KBM-7 (cell line): Measurements from ENCODE around the gene EGFL7.

Experiments
- DNase-seq: peaks from one replicate; pipeline ENCODE4 v3.0.0-alpha.2; 2015
- in situ Hi-C: fragments of 300-500 bp; cut with MboI; formaldehyde crosslinking; loops from 2 replicates; pipeline ENCODE4 v1.14.3; 2020; ENCODE audit warnings: low sequenced_read_pairs, low pct_unique_long_range_greater_than_20kb, mixed read lengths

The EGFL7 gene

GRCh38 chr9:136662656-136663581 lies at the start of gene EGFL7:
EGFL7 (plus strand) TSS chr9:136662916; CDS start chr9:136668283, 5,367 bp downstream.
- DNase-seq: no peak
- in situ Hi-C loops: no loop called here

GRCh38 chr9:136613824-136614371 lies 48.8 kb upstream of the EGFL7 start:
- DNase-seq: no peak
- in situ Hi-C loops: no loop called here

- no peak for DNase-seq
- in situ Hi-C loops: no loop called here
These were observed 48.3 kb upstream of the EGFL7 start for GRCh38 chr9:136614372-136614922.

GRCh38 chr9:136614967-136615623 lies 47.6 kb upstream of the EGFL7 start:
- in situ Hi-C loops: no loop called here
- no peak for DNase-seq

- in situ Hi-C loops: no loop called here
- no peak for DNase-seq
These were observed 46.9 kb upstream of the EGFL7 start for GRCh38 chr9:136615631-136616306.

- in situ Hi-C loops: no loop called here
- no peak for DNase-seq
These were observed 46.4 kb upstream of the EGFL7 start for GRCh38 chr9:136616307-136616635.

GRCh38 chr9:136616948-136617695 lies 45.6 kb upstream of the EGFL7 start:
- DNase-seq: no peak
- in situ Hi-C loops: no loop called here

- DNase-seq: no peak
- in situ Hi-C loops: no loop called here
These were observed 44.8 kb upstream of the EGFL7 start for GRCh38 chr9:136617746-136618579.

- no peak for DNase-seq
- in situ Hi-C loops: no loop called here
These were observed 43.9 kb upstream of the EGFL7 start for GRCh38 chr9:136618580-136619547.

- DNase-seq: peak; percentile 64
These were observed 42.8 kb upstream of the EGFL7 start for GRCh38 chr9:136619742-136620440.

GRCh38 chr9:136620441-136621018 lies 42.2 kb upstream of the EGFL7 start:
- in situ Hi-C loops: loop anchor here (10.0 kb wide), 1 partner anchor 116 kb away; no protein-coding TSS in a partner anchor
- DNase-seq: no peak

More at GRCh38 chr9:136619742-136620440, 42.8 kb upstream of the EGFL7 start:
- in situ Hi-C loops: loop anchor here (10.0 kb wide), 1 partner anchor 115 kb away; no protein-coding TSS in a partner anchor

GRCh38 chr9:136621019-136621733 lies 41.5 kb upstream of the EGFL7 start:
- no peak for DNase-seq

GRCh38 chr9:136621734-136622093 lies 41.0 kb upstream of the EGFL7 start:
- in situ Hi-C loops: loop anchor here (10.0 kb wide), 1 partner anchor 117 kb away; no protein-coding TSS in a partner anchor
- no peak for DNase-seq

More at GRCh38 chr9:136621019-136621733, 41.5 kb upstream of the EGFL7 start:
- in situ Hi-C loops: loop anchor here (10.0 kb wide), 1 partner anchor 116 kb away; no protein-coding TSS in a partner anchor

- in situ Hi-C loops: loop anchor here (10.0 kb wide), 1 partner anchor 118 kb away; no protein-coding TSS in a partner anchor
These were observed 40.2 kb upstream of the EGFL7 start for GRCh38 chr9:136622538-136622948.

More at GRCh38 chr9:136622538-136622948, 40.2 kb upstream of the EGFL7 start:
- DNase-seq: no peak
